ENCODE data around the gene ZSCAN25.

DNA sequence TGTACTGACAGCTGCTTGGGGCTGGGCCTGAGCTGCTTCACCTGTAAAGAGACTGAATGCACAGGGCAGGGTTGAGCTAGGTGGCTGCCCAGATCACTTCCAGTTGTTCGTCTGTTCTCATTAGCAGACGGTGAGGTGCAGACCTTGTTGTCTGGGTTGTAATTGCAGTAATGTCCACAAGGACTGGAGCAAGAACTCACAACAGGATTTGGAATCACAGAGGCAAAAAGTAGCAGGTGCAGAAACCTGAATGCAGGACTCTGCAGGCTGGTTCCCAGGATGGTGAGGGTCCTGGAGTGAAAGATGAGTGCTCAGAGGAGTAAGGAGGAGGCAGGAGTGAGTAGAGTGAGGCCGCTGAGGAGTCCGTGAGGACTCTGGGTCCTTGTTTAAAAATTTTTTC is 9.2 kb downstream of the ZSCAN25 start:
- TF ChIP-seq, protein P1, sequence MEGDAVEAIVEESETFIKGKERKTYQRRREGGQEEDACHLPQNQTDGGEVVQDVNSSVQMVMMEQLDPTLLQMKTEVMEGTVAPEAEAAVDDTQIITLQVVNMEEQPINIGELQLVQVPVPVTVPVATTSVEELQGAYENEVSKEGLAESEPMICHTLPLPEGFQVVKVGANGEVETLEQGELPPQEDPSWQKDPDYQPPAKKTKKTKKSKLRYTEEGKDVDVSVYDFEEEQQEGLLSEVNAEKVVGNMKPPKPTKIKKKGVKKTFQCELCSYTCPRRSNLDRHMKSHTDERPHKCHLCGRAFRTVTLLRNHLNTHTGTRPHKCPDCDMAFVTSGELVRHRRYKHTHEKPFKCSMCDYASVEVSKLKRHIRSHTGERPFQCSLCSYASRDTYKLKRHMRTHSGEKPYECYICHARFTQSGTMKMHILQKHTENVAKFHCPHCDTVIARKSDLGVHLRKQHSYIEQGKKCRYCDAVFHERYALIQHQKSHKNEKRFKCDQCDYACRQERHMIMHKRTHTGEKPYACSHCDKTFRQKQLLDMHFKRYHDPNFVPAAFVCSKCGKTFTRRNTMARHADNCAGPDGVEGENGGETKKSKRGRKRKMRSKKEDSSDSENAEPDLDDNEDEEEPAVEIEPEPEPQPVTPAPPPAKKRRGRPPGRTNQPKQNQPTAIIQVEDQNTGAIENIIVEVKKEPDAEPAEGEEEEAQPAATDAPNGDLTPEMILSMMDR (IDR thresholded peaks at IDR 0.05) = no peak
- no peak for TF ChIP-seq POLR2A (IDR thresholded peaks at IDR 0.05)

Data from testis (tissue), 2 donors.